MCF 10A (cell line): ENCODE measurements around the gene RPL23. TPM values are rescaled to one million over a fixed set of nuclear protein-coding genes. Genes with fewer than 3 reads are reported as not detected.
A peak's percentile ranks its signal among the peaks of the same experiment; 100 is the strongest.

Source experiments
- BruUV-seq: library from RNA; stranded (reverse); fragments of 400-500 nt; replicated peaks from 2 replicates; lab custom pipeline; 2021; lab: Mats Ljungman, UMichigan
- CTCF ChIA-PET: fragments of 300-600 bp; sonication (Branson Sonifier 250); formaldehyde crosslinking; extraction: SDS; loops from one replicate; lab custom pipeline; 2021; ENCODE audit warnings: antibody characterized with exemption, inconsistent platforms; lab: Yijun Ruan, JAX
- POLR2A ChIA-PET: fragments of 300-600, 350-650 bp; sonication (Branson Sonifier 250); formaldehyde crosslinking; extraction: SDS; loops from one replicate; lab custom pipeline; 2020; ENCODE audit warnings: antibody characterized with exemption, inconsistent platforms; lab: Yijun Ruan, JAX
- DNase-seq: peaks from one replicate; pipeline ENCODE4 v3.0.0-alpha.2; 2018; ENCODE audit not compliant: unreplicated experiment
- H3K27ac Mint-ChIP-seq: one replicate; pipeline ENCODE4 v1.8.0; 2022; ENCODE audit warnings: mild to moderate bottlenecking, low read depth, mixed read lengths; ENCODE audit not compliant: unreplicated experiment
- H3K27me3 Mint-ChIP-seq: one replicate; pipeline ENCODE4 v1.8.0; 2022; ENCODE audit warnings: mixed read lengths; ENCODE audit not compliant: insufficient read depth, unreplicated experiment
- H3K36me3 Mint-ChIP-seq: one replicate; pipeline ENCODE4 v1.8.0; 2022; ENCODE audit warnings: mild to moderate bottlenecking, moderate library complexity, mixed read lengths; ENCODE audit not compliant: insufficient read depth, unreplicated experiment
- H3K4me1 Mint-ChIP-seq: one replicate; pipeline ENCODE4 v1.8.0; 2022; ENCODE audit warnings: mixed read lengths; ENCODE audit not compliant: insufficient read depth, unreplicated experiment
- H3K4me3 Mint-ChIP-seq: one replicate; pipeline ENCODE4 v1.8.0; 2022; ENCODE audit warnings: mild to moderate bottlenecking, moderate library complexity, mixed read lengths; ENCODE audit not compliant: unreplicated experiment
- H3K9me3 Mint-ChIP-seq: one replicate; pipeline ENCODE4 v1.8.0; 2022; ENCODE audit warnings: mixed read lengths; ENCODE audit not compliant: unreplicated experiment
- CTCF ChIP-seq: fragments of 200-600 bp; IDR thresholded peaks from one replicate; pipeline ENCODE4 v1.8.0; 2022; ENCODE audit warnings: antibody characterized with exemption, mild to moderate bottlenecking; ENCODE audit not compliant: unreplicated experiment
- intact Hi-C: fragments of 100-400 bp; cut with micrococcal nuclease; formaldehyde crosslinking; loops from 2 replicates; pipeline ENCODE4 v1.14.1; 2022
- total RNA-seq: library from RNA; stranded (reverse); gene quantifications from 2 replicates; pipeline ENCODE4 v1.2.3, GENCODE V29; 2022

The RPL23 gene
- total RNA-seq, 1 experiment from 2014 or later, result 1,891 TPM

- CTCF ChIA-PET, result no interaction called here
- H3K27ac Mint-ChIP-seq, result no peak overlapping the region
- intact Hi-C loops, result no loop called here
- no TSS peak for BruUV-seq
- no peak overlapping the region for H3K4me3 Mint-ChIP-seq
- peaks cover 84% of the 10 kb centered on the region for H3K36me3 Mint-ChIP-seq
- no peaks in the 10 kb centered on the region for H3K9me3 Mint-ChIP-seq
- H3K4me1 Mint-ChIP-seq, result peaks cover 5% of the 10 kb centered on the region
- peak; percentile 29 for TF ChIP-seq CTCF
- H3K27me3 Mint-ChIP-seq, result no peaks in the 10 kb centered on the region
- POLR2A ChIA-PET, result interaction anchor here (0.5 to 1.0 kb wide), 2 partner anchors 52 to 74 kb away, joined by 3 read pairs; no protein-coding TSS in a partner anchor
- peak; percentile 64 for DNase-seq
Observed at GRCh38 chr17:38815576-38816193, 37.8 kb downstream of the RPL23 start.

- no peaks in the 10 kb centered on the region for H3K4me1 Mint-ChIP-seq
- intact Hi-C loops, result no loop called here
- TF ChIP-seq CTCF, result no peak
- no peaks in the 10 kb centered on the region for H3K9me3 Mint-ChIP-seq
- H3K4me3 Mint-ChIP-seq, result no peak overlapping the region
- H3K36me3 Mint-ChIP-seq, result peaks cover 95% of the 10 kb centered on the region
- ChIA-PET CTCF (no interaction called here), POLR2A (interaction anchor here (1.5 kb wide), 1 partner anchor 14 kb away, joined by 6 read pairs; no protein-coding TSS in a partner anchor)
- no peak for DNase-seq
- H3K27ac Mint-ChIP-seq, result no peak overlapping the region
- H3K27me3 Mint-ChIP-seq, result no peaks in the 10 kb centered on the region
- BruUV-seq, result no TSS peak
Observed at GRCh38 chr17:38809828-38810227, 43.7 kb downstream of the RPL23 start.

- Mint-ChIP-seq H3K36me3 (peaks cover 61% of the 10 kb centered on the region), H3K4me3 (peak overlapping the region; percentile 98), H3K27me3 (no peaks in the 10 kb centered on the region), H3K9me3 (no peaks in the 10 kb centered on the region), H3K27ac (peak overlapping the region; percentile 66), H3K4me1 (peaks cover 36% of the 10 kb centered on the region)
- BruUV-seq, result TSS peak; percentile 81
- intact Hi-C loops, result no loop called here
- ChIA-PET POLR2A (interaction anchor here (0.6 to 2.5 kb wide), 7 partner anchors 24 to 99 kb away, joined by 3 to 12 read pairs (median 6); partner anchors contain the start of genes CWC25, LASP1, PSMB3 and RPL23), CTCF (interaction anchor here (0.6 kb wide), 2 partner anchors 123 to 439 kb away, joined by 3 read pairs; no protein-coding TSS in a partner anchor)
- no peak for TF ChIP-seq CTCF
- DNase-seq, result no peak
Observed at GRCh38 chr17:38800237-38800760, 53.2 kb downstream of the RPL23 start.

- peaks cover 66% of the 10 kb centered on the region for H3K36me3 Mint-ChIP-seq
- POLR2A ChIA-PET, result interaction anchor here (0.6 to 3.5 kb wide), 12 partner anchors 11 to 345 kb away, joined by 3 to 34 read pairs (median 6); partner anchors contain the start of genes CWC25, LASP1, PSMB3 and RPL23
- intact Hi-C loops, result no loop called here
Observed at GRCh38 chr17:38799501-38800236, 53.9 kb downstream of the RPL23 start, which contains the start of gene PIP4K2B. TSS of gene PIP4K2B (minus strand) at chr17:38799556. CDS start at chr17:38799424, 132 bp downstream.

More at GRCh38 chr17:38799501-38800236, 53.9 kb downstream of the RPL23 start, which contains the start of gene PIP4K2B:
- peak within 1 kb of the TSS; percentile 98 for H3K4me3 Mint-ChIP-seq
- H3K27me3 Mint-ChIP-seq, result no peaks in the 10 kb centered on the region
- no peaks in the 10 kb centered on the region for H3K9me3 Mint-ChIP-seq
- no TSS peak for BruUV-seq
- DNase-seq, result peak; percentile 96
- TF ChIP-seq CTCF, result no peak
- H3K27ac Mint-ChIP-seq, result peak within 1 kb of the TSS; percentile 66
- H3K4me1 Mint-ChIP-seq, result peaks cover 36% of the 10 kb centered on the region
- CTCF ChIA-PET, result interaction anchor here (0.6 to 0.8 kb wide), 4 partner anchors 17 to 439 kb away, joined by 3 to 5 read pairs (median 3); no protein-coding TSS in a partner anchor
